ENCODE data around the gene KMT2D.
A peak's percentile ranks its signal among the peaks of the same experiment; 100 is the strongest.
"Not testable (repeated sequence)": the region's sequence is repeated elsewhere in the genome, so short reads cannot be mapped to it uniquely, and the experiment has no call there.

The KMT2D gene

DNA sequence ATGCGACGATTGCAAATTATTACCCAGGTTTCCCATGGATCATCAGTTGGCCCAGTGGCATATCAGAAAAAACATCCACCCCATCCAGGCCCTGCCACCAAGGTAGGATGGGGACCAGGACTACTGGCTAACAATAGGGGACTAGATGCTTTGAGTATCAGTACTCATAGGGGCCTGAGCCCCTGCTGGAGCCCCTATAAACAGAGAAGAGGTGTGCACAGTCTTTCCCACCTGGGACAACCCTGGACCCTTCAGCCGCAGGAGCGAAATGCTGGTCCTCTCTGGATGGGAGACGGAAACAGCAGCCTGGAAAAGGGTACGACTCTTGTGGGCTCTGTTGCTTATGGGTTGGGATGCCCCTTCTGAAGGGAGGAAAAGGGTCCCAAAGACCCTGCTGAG, 28.3 kb upstream of the KMT2D start:
- no peak for DNase-seq (ENCODE audit: low read depth)

DNA sequence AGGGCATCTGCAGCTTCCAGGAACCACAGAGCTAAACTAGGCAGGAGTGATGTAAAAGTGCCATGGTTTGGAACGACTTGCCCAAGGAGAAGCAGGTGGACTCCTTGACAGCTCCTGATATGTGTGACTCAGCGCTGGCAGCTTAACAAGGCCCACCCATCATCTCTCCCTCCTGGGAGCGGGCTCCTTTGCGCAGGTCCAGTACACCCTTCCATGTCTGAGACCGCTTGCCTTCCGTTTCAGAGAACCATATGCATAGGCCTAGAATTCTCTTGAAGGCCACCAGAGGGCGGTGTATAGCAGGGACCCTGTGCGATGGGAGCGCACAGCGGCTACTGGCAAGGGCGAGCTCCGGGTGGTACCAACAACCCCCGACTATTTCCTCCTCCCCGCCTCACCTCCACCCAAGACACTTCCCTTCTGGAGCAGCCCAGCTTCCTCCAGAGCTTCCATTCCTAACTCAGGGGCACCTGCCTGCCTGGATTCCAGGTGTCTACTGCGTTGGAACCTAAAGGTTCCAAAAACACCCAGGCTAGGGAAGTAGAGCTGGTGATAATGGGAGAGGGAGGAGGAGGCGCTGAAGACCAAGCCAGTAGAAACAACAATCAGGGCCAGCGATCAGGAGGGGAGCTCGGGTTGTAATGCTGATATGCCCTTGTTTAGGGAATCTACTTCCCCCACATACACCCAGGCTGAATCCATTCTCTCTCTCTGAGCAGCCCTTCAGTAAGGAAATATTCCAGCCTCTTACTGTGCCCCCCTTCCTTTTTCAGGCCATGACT, 27.7 kb upstream of the KMT2D start:
- peak; percentile 56 for DNase-seq (ENCODE audit: low read depth)

DNA sequence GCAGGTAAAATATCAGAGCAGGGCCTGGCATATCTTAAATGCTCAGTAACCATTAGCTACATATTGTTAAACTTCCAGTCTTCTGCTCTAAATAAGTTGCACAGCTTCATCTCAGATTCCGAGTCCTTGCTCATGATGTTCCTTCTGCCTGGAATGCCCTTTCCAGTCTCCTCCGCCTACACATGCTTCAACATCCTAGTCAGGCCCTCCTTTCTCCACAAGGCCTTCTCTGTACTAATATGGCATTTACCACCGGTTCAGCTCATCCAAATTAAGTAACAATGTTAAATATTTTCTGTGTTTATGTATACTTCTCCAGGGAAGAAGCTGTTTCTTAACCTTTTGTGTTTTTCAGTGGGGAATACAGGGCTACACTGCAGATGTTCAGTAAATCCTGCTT, 25.5 kb upstream of the KMT2D start:
- no peak for DNase-seq (ENCODE audit: low read depth)

DNA sequence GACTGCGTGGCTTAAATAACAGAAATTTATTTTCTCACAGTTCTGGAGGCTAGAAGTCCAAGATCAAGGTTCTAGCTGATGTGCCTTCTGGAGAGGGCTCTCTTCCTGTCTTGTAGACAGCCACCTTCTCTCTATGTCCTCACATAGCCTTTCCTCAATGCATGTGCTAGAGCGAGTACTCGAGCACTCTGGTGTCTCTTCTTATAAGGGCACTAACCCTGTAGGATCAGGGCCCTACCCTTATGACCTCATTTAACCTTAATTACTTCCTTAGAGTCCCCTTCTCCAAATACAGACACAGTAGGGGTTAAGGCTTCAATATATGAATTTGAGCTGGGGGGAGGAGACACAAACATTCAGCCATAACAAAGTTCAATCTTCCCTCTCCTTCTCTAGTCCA, 23.8 kb upstream of the KMT2D start:
- no peak for DNase-seq (ENCODE audit: low read depth)

DNA sequence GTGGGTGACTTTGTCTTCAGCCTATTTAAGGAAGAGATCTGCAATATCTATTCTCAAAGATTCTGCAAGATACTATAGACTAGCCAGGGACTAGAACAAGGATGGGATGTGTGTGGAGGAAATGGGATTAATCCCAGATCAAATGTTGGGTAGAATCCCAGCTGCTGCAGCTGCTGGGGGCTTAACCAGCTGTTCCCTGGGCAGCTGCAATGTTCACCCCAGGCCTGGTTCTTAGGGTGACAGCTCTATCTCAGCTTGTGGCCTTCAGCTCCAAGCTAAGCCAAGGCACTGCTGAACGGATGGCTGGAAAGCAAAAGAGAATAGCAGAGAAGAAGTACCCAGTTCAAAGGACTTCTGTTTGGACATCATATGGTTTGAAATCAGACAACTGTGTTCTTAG, 19.2 kb upstream of the KMT2D start:
- DNase-seq (ENCODE audit: low read depth) = no peak

DNA sequence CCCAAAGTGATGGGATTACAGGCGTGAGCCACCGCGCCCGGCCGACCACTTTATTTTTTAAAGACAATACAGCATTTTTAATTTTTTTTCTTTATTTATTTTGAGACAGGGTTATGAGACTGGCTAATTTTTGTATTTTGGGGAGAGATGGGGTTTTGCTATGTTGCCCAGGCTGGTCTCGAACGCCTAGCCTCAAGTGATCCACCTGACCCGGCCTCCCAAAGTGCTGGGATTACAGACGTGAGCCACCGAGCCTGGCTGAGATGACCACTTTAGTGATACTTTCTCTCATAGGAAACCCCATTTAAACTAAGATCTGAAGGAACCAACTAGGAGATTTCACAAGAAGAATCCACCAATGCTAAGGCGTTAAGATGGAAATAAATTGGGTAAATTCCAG, 10.4 kb upstream of the KMT2D start:
- no peak for DNase-seq (ENCODE audit: low read depth)

DNA sequence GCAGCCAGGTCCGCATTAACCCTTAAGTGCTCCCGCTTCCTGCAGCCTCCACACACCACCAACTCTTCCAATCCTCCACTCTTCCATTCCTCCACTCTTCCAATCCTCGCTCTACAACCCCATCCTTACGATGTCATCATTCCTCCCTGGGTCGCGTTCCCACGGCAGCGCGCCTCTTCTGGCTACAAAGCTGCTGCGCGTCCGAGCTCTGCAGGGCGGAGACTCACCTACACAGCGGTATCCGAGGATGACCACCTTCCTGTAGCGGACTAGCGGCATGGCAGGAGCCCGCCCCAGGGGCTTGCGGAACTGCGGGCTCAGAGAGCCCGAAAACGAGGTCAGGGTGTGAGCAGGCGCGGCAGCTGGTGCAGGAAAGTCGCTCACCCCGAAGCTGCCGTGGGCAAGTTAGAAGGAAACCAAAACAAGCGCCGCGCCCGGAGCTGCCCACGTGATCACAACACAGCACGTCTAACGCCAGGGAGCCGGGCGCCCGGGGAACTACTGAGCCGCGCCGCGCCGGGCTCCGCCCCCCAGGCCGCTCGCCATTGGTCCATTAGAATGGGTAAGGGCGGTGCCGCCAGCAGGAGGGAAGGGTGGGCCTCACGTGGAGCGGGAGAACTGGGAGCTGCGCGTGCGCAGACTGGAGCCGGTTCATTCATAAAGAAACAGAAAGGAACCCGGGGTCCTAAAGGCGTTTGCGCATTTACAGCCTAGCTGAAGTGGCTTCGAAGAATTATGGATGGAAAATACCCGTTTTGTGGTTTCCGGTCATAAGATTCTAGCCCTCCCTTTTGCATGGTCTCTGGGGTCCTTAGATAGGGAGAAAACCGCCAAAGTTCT, 9.1 kb upstream of the KMT2D start, which contains the start of gene RHEBL1:
TSS of gene RHEBL1 (minus strand) at position 473 of the 840 bp plus-strand sequence. CDS start at position 279, 194 bp downstream.
- DNase-seq (ENCODE audit: low read depth) = peak; percentile 99

DNA sequence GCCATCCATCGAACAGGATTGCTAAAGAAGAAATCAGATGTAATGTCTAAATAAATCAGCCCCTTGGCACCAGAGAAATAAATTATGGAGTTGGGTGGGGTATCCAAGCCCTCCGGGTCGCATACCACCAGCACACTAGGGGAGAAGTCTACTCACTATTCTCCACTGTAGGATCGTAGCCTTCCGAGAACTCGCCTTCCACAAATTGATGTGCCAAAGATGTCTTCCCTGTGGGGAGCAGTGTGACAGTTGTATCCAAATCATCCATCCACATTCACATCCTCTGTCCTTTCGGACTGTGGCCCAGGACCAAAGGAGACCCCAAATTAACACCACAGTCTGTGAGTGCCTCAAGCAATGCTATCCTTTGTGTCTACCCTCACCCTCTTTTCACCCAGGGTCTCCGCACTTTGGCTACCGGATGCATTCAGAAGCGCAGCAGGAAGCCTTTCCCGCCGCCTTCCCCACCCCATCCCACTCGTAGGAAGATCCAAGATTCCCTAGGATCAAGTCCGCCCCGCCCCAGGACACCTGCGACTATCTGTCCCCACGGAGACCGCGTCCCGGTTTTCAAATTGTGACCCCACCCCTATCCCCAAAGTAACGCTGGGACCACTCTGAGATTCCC, 8.4 kb upstream of the KMT2D start:
- no peak for DNase-seq (ENCODE audit: low read depth)

DNA sequence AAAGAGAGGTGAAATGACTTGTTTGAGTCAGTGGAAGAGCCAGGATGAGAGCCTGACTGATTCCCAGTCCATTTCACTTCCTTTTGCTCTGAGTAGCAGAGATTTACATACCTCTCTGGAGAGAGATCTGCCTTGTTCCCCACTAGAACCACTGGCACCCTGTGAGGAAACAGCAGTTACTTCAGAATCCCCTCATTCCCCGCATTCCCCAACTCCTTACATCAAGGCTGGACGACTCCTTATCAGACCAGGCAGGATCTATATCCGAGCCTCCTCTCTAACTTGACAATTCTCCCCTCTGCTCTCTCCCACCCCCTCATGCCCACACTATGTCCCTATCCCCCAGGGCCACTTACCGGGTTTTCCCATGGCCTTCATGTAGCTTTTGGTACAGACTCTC, 5.5 kb upstream of the KMT2D start:
- no peak for DNase-seq (ENCODE audit: low read depth)

DNA sequence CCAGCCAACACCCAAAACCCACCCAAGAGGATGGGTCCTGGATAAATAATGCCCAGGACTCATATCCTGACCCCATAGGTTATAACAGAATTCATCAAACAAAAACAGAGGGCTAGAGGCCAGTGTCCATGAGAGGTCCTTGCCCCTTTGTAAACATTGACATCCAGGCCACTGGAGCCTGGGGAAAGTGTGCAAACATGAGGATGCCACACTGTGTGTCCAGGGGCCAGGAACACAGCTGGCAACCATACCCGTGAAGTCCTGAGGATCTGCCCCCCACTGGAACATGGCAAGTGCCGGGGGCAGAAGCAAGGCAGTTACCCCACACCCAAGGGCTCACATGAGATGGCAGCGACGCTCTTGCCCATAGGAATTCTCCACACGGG, 4.2 kb upstream of the KMT2D start:
- DNase-seq (ENCODE audit: low read depth) = no peak

DNA sequence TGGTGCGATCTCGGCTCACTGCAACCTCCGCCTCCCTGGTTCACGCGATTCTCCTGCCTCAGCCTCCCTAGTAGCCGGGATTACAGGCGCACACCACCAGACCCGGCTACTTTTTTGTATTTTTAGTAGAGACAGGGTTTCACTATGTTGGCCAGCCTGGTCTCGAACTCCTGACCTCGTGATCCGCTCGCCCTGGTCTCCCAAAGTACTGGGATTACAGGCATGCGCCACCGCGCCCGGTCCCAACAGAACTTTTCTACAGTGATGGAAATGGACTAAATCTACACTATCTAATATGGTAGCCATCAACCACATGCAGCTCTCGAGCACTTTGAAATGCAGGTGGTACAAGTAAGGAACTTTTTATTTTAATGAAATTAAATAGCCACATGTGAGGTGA, 1.3 kb upstream of the KMT2D start:
- not testable (repeated sequence) for DNase-seq (ENCODE audit: low read depth)

DNA sequence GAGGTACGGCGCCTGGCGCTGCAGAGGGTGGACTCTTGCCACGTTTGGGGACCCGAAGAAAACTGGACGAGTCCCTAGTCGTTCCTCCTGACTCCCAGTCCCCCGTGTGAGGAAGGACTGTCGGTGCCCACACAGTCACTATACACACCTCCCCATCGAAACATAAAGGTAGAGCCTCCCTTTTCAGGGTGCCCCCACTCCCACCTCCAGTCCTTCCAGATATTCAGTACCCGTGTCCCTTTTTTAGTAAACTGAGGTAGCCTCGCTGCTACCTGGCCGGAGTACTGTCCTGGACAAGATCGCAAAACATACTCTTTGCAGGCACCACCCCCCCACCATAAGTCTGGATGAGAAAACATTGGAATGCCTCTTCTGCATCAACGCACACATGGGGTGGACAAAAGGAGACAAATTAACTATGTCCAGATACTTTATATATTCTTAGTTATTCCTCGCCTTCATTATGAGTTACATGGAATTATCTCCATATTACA, 610 bp upstream of the KMT2D start:
- DNase-seq (ENCODE audit: low read depth) = no peak

DNA sequence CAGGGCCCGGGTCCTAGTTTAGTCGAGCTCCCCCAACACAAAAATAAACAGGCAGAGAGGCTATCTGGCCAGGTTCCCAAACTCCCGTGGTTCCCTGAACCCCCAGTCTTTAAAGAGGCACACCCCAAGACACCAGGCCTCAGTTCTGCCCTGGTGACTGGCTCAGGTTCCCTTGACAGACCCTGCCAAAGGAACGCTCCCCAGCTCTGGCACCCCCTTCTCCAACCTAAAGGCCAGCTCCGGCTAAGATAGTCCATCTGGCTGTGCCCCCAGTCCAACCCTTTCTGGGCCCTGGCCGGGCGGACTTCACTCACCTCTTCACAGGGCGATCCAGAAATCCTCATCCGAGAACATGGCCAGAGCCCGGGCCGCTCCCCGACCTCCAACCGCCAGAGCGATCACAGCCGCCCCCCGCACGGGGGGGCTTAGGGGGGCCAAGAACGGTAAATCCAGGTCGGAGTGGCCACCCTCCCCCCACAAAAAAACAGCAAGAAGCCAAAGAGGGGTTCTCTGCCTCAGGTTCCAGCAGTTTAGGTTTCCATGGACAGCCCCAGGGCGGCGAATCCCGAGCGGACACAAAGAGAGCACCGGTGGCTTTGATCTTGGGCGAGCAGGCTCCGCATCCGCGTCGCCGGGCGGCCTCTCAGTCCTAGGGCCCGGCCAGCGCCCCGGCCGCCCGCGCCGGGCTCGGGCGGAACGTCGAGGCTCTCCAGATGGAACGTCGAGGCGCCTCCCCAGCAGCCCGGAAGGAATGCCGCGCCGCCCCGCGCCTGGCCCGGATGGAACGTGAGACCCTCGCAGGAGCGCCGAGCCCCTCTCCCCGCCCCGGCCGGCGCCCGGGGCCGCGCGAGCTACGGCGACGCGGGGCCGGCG, 1.1 kb downstream of the KMT2D start:
- peak; percentile 15 for DNase-seq (ENCODE audit: low read depth)

DNA sequence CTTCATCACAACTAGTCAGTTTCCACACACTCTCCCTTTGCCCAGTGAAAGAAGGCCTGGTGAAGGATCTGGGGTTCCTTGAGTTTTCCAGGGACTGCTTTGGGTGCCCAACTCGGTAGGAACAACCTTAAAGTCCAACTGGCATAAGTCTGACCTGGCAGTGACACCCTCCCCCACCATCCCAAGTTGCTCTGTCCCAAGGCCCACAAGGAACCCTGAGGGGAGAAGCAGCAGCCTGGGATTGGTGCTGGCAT, 1.6 kb downstream of the KMT2D start:
- no peak for DNase-seq (ENCODE audit: low read depth)

DNA sequence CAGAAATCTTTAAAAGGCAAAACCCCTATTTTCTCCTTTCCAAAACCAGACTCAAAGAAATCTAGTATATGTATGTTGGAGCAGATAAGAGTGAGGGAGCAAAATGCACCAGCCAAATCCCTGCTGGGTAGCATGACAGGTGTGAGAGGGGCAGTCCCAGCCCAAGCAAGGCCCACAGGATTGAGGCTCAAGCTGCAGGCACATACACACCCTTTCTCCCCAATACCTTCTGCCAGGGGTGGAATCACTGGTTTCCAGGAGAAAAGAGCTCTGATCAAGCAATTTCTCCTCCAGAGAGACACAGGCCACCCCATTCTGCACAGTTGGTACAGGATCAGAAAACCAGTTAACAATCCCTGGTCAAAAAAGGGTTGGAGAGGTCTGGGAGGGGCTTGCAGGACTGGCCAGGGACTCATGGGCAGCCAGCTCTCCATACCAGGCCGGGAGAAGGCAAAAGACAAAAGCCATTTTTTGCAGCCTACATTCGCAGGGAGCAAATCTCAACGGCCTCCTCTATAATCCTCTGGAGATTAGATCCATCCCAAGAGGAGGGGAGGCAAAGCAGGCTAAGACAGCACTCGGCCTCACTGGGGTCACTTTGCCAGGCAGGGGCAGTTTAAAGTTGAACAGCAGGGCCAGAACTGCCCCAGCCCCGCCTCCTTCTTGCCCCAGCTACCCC, 2.1 kb downstream of the KMT2D start:
- no peak for DNase-seq (ENCODE audit: low read depth)

DNA sequence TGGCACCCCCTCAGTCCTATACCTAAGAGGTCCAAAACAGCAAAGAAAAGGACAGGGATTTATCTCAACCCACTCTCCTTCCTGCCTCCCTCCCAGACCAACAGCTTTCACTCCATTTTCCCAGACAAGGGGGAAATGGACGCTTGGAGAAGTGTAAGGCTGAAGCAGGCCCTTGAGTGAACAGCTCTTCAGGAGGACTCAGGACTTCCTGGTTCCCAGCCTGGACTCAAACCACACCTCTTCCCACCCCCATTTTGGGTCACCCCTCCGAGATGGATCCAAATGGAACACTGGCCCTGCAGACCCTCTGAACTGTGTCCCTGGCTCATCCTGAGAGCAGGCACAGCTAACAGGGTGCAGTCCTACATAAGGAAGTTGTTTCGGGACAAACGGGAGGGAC, 2.7 kb downstream of the KMT2D start:
- DNase-seq (ENCODE audit: low read depth) = no peak

DNA sequence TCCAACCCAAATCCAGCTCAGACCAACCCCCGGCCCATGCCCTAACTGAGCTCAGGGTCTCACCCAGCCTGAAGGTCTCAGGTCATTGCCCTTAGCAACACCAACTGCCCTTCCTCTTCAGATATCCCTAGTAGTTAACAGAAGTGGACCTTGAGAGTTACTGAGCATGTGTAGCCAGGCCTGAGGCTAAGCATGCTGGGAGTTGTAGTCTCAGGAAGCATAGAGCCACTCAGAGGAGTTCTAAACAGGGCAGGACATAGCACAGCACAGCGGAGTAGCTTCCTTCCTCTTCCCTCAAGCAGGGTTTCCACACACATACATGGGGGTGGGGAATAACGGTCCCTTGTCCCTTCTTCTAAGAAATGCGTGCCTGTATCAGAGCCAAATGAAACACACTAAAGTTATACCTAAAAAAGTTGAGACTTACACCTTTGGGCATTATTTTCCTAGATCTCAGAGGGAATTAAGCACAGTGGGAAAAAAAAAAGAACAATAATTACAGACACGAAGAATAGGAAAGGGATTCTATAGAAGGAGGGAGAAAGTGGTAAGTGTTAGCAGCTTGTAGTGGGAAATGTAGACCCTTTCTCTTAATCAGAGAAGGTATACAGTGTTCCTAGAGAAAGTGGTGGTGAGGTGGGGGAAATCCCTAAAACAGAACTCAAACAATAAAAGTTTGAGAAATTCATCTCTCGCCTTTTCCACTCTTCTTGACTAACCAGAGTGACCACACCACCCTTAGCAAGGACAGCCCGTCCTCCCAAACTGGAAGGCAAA, 4.4 kb downstream of the KMT2D start:
- DNase-seq (ENCODE audit: low read depth) = peak; percentile 27

DNA sequence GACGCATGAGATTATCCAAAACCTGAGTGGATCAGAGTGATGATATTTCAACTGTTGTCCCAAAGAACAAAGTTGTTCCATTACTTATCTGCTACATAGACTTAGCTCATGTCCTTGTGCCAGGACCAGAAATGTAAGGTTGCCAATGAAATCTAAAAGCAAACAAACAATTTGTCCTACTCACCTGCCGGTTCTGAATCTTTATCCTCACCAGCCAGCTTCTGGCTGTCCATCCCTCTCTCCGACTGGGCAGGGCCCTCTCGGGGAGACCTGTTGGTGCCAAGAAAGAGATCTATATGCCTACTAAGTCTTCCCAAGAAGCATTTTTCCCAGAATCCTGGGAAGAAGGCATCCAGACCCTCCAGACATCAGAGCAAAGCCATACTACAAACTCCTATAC, 5.5 kb downstream of the KMT2D start:
- DNase-seq (ENCODE audit: low read depth) = no peak

DNA sequence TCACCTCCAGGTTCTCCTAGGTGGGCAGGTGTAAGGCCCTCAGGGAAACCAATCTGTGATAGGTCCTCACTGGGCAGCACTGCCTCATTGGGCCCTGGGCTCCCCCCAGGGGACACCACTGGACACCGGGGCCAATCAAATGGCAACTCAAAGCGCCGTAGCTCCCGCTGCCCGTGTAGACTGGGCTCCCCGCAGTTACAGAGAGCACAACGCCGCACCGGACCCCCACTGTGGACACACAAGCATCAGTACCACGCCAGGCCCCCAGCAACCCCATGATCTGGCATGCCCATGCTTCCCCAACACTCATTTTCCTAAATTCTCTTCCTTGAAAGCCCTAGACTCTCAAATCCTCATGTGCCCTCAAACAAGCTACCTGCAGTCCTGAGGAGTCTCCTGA, 6.1 kb downstream of the KMT2D start:
- DNase-seq (ENCODE audit: low read depth) = no peak

DNA sequence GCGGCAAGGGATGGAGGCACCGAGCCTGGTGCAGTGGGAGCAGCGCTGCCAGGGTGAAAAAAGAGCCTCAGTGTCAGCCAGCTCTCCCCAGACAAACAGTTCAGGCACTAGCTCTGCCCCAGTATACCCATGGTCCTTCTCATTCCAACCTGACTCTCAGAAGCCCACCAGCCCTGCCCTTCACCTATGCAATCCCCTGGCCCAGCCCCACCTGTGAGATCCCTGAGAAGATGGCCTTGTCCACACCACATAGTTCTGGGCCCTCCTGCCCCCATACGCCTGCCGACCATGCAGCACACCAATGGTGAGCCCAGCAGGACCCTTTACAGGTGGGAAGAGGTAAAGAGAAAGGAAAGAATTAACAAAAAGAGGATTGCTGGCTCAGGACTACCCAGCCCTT, 6.5 kb downstream of the KMT2D start:
- DNase-seq (ENCODE audit: low read depth) = no peak

All from activated T-cell treated with anti-CD3 and anti-CD28 coated beads for 48 hours (primary cell).